Measurements from ENCODE around the gene TINAG.

- TF ChIP-seq CTCF (IDR thresholded peaks at IDR 0.05) (no peak), POLR2A (IDR thresholded peaks at IDR 0.05; ENCODE audit: low read depth) (no peak), EP300 (IDR thresholded peaks at IDR 0.05) (no peak), POLR2AphosphoS5 (IDR thresholded peaks at IDR 0.05) (no peak)
Measured at GRCh38 chr6:54308289-54308985, at the start of gene TINAG.
